Choroid plexus epithelial cell (primary cell): ENCODE data around the gene ZNF408.
"Not testable (repeated sequence)": the region's sequence is repeated elsewhere in the genome, so short reads cannot be mapped to it uniquely, and the experiment has no call there.

Experiments used
- DNase-seq: peaks from one replicate; pipeline ENCODE4 v3.0.0-alpha.2; 2010; ENCODE audit warnings: low read depth
- H3K4me3 ChIP-seq: 2 replicates; pipeline ENCODE4 v1.5.1; 2011; ENCODE audit warnings: low read depth, mild to moderate bottlenecking, control low read depth, low read length, moderate library complexity
- TF ChIP-seq, protein P1 (sequence below): conservative IDR thresholded peaks from 2 replicates; pipeline ENCODE4 v1.5.1; 2011; ENCODE audit warnings: low read depth, mild to moderate bottlenecking, control low read depth, inconsistent platforms, low read length, moderate library complexity

ZNF408 gene

DNA sequence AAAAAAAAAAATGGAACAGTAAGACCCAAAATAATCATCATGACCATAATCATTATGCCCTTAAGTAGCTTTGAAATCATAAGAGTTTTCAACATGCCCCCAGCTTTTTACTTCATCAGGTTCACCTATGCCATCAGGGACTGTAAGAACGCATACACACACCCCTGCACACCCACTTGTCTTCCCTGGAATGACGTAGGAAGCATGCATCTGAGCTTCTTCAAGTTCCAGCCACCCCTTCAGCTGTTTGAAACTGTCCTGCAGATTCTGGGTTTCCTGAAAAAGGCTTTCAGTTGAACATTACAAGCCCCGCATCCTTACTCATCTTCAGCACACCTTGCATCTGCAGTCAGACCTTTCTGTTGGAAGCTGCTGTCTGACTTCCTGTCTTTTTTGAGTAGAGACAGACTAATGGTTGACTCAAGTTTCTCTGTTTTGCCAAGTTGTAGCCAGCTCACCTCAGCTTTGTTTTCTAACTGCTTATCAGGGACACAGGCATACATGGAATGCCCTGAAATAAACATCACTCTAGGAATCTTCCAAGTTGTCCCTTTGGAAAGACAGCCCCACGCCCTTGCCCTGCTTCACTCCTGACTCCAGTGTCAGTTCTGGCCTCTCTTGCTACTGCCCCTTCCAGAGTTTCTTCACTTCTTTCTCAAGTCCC is 37.4 kb upstream of the ZNF408 start:
- TF ChIP-seq, protein P1, sequence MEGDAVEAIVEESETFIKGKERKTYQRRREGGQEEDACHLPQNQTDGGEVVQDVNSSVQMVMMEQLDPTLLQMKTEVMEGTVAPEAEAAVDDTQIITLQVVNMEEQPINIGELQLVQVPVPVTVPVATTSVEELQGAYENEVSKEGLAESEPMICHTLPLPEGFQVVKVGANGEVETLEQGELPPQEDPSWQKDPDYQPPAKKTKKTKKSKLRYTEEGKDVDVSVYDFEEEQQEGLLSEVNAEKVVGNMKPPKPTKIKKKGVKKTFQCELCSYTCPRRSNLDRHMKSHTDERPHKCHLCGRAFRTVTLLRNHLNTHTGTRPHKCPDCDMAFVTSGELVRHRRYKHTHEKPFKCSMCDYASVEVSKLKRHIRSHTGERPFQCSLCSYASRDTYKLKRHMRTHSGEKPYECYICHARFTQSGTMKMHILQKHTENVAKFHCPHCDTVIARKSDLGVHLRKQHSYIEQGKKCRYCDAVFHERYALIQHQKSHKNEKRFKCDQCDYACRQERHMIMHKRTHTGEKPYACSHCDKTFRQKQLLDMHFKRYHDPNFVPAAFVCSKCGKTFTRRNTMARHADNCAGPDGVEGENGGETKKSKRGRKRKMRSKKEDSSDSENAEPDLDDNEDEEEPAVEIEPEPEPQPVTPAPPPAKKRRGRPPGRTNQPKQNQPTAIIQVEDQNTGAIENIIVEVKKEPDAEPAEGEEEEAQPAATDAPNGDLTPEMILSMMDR: no peak
- no peak for DNase-seq
- H3K4me3 ChIP-seq: no peak overlapping the region

DNA sequence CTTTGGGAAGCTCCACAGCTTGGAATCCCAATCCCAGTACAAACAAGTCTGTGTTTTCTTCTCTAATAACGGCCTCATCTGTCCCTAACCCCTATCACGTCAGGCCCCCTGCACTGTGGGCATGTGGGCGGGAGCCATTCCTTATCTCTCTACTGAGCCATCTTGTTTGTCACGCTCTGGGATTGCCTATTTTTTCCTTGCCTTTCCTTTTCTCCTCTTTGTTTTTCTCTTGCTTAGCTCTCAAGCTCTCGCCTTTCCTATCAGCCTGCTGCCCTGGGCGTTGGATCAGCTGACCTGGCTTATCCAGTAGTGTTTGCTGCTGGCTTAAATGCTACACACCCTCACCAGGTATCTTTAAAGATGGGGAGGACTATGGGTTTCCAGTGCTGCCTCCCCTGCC is 36.2 kb upstream of the ZNF408 start:
- TF ChIP-seq, protein P1: no peak
- H3K4me3 ChIP-seq: no peak overlapping the region
- no peak for DNase-seq

DNA sequence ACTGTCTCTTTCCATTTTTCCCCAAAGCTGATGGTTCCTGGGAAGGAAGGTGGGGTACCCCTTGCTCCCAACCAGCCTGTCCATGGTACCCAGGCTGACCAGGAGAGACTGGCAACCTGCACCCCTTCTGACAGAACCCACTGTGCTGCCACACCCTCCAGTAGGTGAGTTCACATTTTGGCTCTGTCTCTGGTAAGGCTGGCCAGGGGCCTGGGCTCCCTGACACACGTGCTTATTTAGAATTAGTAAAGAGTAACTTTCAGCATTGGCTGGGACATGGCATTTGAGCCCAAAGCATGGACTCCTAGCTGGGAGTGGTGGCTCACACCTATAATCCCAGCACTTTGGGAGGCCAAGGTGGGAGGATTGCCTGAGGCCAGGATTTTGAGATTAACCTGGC is 35.5 kb upstream of the ZNF408 start:
- DNase-seq: no peak
- TF ChIP-seq, protein P1: no peak
- no peak overlapping the region for H3K4me3 ChIP-seq

DNA sequence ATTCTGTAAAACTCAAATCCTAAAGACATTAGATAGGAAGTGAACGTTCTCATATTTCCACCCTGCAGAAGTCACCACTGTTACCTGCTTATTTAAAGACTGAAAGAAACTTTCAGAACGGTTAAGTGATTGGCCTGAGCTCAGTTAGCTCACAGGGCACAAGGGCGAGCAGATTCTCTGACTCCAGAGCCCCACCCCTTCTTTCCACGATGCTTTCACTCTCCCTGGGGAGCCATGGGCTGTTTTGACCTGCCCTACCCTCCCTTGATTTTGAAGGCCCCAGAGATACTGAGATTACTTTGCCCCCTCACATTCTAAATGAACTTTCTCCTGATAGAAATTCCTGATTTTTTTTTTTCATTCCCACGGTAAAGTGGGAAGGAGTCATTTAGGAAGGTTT is 34.3 kb upstream of the ZNF408 start:
- TF ChIP-seq, protein P1: no peak
- peak; percentile 65 for DNase-seq
- H3K4me3 ChIP-seq: no peak overlapping the region

DNA sequence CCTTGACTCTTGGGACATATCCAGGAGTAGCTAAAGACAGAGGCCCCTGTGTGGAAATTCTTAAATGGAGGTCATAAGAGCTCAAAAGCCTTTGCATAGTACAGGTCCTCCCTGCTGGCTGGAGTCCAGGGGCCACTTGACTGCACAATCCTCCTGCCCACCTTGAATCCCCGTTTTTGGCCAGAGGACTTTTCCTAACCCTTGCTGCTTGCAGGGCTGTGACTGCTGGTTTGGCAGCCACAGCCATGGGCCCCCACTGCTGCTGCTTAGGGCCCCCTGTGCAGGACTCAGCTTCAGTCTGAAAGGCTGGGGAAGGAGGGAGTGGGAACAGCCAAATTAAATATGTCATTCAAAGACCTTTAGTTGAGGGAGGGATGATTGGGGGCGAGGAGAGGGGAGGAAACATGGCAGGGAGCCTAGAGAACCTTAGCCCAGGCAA is 33.8 kb upstream of the ZNF408 start:
- TF ChIP-seq, protein P1: no peak
- H3K4me3 ChIP-seq: no peak overlapping the region
- peak; percentile 57 for DNase-seq

DNA sequence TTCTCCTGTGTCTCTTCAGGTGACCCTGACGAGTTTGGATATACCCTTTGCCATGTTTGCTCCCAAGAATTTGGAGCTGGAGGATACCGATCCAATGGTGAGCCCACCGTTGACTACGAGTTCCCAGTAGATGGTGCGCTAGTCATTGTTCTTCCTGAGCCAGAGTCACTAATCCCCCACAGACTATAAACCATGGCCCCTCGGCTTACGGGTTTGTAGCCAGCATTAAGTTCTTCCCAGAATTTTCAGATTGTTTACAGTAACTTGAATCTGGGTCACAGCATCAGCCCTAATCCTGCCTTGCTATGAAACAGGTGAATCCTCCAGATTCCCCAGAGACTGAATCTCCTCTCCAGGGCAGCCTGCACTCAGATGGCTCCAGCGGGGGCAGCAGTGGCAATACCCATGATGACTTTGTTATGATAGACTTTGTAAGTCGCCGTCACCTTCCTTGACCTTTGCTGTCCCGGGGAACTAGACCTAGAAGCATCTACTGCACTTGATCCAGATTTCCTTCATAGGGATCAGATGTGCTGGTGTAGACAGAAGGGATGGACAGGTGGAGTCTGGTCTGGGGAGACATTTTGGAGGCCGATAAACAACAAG is 32.2 kb upstream of the ZNF408 start:
- no peak overlapping the region for H3K4me3 ChIP-seq
- TF ChIP-seq, protein P1: no peak
- no peak for DNase-seq

DNA sequence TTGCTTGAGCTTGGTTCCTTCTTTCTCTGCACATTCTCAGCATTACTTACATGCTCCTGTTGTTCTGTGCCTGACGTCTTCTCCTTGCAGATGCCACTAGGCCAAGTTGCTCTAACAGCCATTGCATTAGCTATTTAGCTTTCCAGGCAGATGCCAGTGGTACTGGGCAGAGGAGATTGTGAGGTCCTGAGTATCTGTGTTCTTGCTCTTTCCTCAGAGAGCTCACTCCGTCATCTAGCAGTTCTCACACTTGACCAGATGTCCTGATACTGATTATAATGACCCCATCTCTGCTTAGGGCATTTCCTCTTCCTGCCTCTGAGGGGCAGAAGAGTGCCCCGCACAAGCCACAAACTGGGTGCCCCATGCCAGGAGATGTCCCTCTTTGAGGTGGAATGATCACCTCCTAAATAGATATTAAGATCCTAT is 31.1 kb upstream of the ZNF408 start:
- no peak overlapping the region for H3K4me3 ChIP-seq
- TF ChIP-seq, protein P1: peak; percentile 35
- DNase-seq: peak; percentile 56

DNA sequence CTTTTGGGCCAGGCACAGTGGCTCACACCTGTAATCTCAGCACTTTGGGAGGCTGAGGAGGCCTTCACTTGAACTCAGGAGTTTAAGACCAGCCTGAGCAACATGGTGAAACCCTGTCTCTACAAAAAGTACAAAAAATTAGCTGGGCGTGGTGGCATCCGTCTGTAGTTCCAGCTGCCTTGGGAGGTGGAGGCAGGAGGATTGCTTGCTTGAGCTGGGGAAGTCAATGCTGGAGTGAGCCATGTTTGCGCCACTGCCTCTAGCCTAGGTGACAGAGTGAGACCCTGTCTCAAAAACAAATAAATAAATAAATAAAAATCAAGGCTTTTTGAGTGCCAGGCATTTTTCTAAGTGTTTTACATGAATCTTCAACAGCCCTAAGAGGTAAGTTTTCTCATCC is 30.3 kb upstream of the ZNF408 start:
- H3K4me3 ChIP-seq, DNase-seq: not testable (repeated sequence)
